ENCODE results near the gene ALKBH5.

DNA sequence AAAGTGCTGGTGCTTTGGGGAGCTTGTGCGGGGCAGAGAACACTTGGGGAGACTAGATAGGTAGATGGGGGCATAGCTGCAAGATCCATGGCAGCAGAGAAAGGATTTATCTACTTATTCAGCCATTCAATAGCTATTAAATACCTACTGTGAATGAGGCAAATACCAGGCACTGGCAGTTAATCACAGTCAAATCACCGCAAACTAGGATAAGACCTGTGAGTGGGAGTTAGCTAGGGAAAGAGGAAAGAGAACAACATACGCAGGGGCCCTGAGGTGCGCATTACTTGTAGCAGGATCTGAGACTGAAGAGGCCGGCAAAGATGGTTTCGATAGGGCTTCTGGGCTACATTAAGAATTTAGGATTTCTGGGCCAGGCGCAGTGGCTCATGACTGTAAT is 3.8 kb upstream of the ALKBH5 start:
- TF ChIP-seq, protein P1, sequence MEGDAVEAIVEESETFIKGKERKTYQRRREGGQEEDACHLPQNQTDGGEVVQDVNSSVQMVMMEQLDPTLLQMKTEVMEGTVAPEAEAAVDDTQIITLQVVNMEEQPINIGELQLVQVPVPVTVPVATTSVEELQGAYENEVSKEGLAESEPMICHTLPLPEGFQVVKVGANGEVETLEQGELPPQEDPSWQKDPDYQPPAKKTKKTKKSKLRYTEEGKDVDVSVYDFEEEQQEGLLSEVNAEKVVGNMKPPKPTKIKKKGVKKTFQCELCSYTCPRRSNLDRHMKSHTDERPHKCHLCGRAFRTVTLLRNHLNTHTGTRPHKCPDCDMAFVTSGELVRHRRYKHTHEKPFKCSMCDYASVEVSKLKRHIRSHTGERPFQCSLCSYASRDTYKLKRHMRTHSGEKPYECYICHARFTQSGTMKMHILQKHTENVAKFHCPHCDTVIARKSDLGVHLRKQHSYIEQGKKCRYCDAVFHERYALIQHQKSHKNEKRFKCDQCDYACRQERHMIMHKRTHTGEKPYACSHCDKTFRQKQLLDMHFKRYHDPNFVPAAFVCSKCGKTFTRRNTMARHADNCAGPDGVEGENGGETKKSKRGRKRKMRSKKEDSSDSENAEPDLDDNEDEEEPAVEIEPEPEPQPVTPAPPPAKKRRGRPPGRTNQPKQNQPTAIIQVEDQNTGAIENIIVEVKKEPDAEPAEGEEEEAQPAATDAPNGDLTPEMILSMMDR (IDR thresholded peaks at IDR 0.05; ENCODE audit: poor library complexity) = no peak
- TF ChIP-seq EZH2phosphoT487 (IDR thresholded peaks at IDR 0.05; ENCODE audit: low read depth, severe bottlenecking, unreplicated experiment) (no peak), EZH2 (IDR thresholded peaks at IDR 0.05; ENCODE audit: borderline replicate concordance) (no peak)
